Activated CD8-positive, alpha-beta memory T cell treated with anti-CD3 and anti-CD28 coated beads, Interleukin-2, amount 50 U/mL, for 4 hours (primary cell): ENCODE results near the gene PLXNB2.

Experiments
- DNase-seq: peaks from one replicate; pipeline ENCODE4 v3.0.0-alpha.2; 2020

PLXNB2 gene

GRCh38 chr22:50310031-50310722, 2.7 kb upstream of the PLXNB2 start:
- no peak for DNase-seq

- DNase-seq: no peak
Observed at GRCh38 chr22:50309601-50309991, 2.1 kb upstream of the PLXNB2 start.

GRCh38 chr22:50308986-50309600, 1.6 kb upstream of the PLXNB2 start:
- DNase-seq: no peak

GRCh38 chr22:50308597-50308935, 1.1 kb upstream of the PLXNB2 start:
- no peak for DNase-seq

GRCh38 chr22:50307890-50308596, 597 bp upstream of the PLXNB2 start:
- no peak for DNase-seq

- DNase-seq: no peak
Observed at GRCh38 chr22:50305923-50306566, 1.4 kb downstream of the PLXNB2 start.

- no peak for DNase-seq
Observed at GRCh38 chr22:50305393-50305922, 2.0 kb downstream of the PLXNB2 start.

- no peak for DNase-seq
Observed at GRCh38 chr22:50304528-50305392, 2.7 kb downstream of the PLXNB2 start.

GRCh38 chr22:50303848-50304527, 3.5 kb downstream of the PLXNB2 start:
- DNase-seq: no peak

- DNase-seq: no peak
Observed at GRCh38 chr22:50303515-50303847, 4.0 kb downstream of the PLXNB2 start.

GRCh38 chr22:50302564-50302963, 4.9 kb downstream of the PLXNB2 start:
- no peak for DNase-seq

GRCh38 chr22:50302041-50302541, 5.4 kb downstream of the PLXNB2 start:
- no peak for DNase-seq

- DNase-seq: no peak
Observed at GRCh38 chr22:50301581-50301991, 5.9 kb downstream of the PLXNB2 start.

GRCh38 chr22:50300620-50301257, 6.7 kb downstream of the PLXNB2 start:
- no peak for DNase-seq

- DNase-seq: no peak
Observed at GRCh38 chr22:50299785-50300619, 7.4 kb downstream of the PLXNB2 start.

GRCh38 chr22:50298937-50299784, 8.3 kb downstream of the PLXNB2 start:
- DNase-seq: no peak

- no peak for DNase-seq
Observed at GRCh38 chr22:50298266-50298637, 9.2 kb downstream of the PLXNB2 start.

GRCh38 chr22:50297510-50298265, 9.8 kb downstream of the PLXNB2 start:
- DNase-seq: no peak
